Measurements from ENCODE around the gene PGC. TPM values are rescaled to one million over a fixed set of nuclear protein-coding genes. Genes with fewer than 3 reads are reported as not detected.
A peak's percentile ranks its signal among the peaks of the same experiment; 100 is the strongest.

PGC gene
- total RNA-seq, 1 experiment from 2014 or later = not detected

- no peak overlapping the region for H2BK120ac ChIP-seq (ENCODE audit: low read depth, low read length, poor library complexity, severe bottlenecking)
- no peak overlapping the region for H3K23ac ChIP-seq (ENCODE audit: insufficient read length, low read depth, low read length)
- H3K9me3 ChIP-seq (ENCODE audit: control insufficient read depth, low read depth, low read length) = no peaks in the 10 kb centered on the region
- H3K4ac ChIP-seq (ENCODE audit: low read depth, low read length) = no peak overlapping the region
- no peak overlapping the region for H2AFZ ChIP-seq (ENCODE audit: low read length)
- H3K56ac ChIP-seq (ENCODE audit: insufficient read length, low read depth, low read length) = no peak overlapping the region
- peaks cover 10% of the 10 kb centered on the region; the same call in 1 of the 2 replicates for H3K27me3 ChIP-seq (ENCODE audit: insufficient read depth, low read length)
- Mint-ChIP-seq H3K27ac (no peak overlapping the region), H3K4me3 (peak overlapping the region; percentile 95 to 98), H3K27me3 (ENCODE audit: low read depth) (peaks cover 20% of the 10 kb centered on the region), H3K9me3 (no peaks in the 10 kb centered on the region; a peak in 3 of 5 replicates), H3K4me1 (peaks cover 12 to 15% of the 10 kb centered on the region in 2 experiments), H3K36me3 (ENCODE audit: insufficient read depth in 1 of 3, low read depth in 3 of 3) (peaks cover 12 to 42% (median 28%) of the 10 kb centered on the region in 3 experiments)
- no peak overlapping the region for H3K18ac ChIP-seq (ENCODE audit: insufficient read length, low read depth, low read length)
- H2BK12ac ChIP-seq (ENCODE audit: insufficient read length, low read depth, low read length) = no peak overlapping the region
- TF ChIP-seq CTCF (conservative IDR thresholded peaks at IDR 0.05) = no peak
- peaks cover 8% of the 10 kb centered on the region for H3K23me2 ChIP-seq (ENCODE audit: insufficient read length, low read depth, low read length, poor library complexity, severe bottlenecking)
- H2BK5ac ChIP-seq (ENCODE audit: insufficient read length, low read length) = no peak overlapping the region
- no peaks in the 10 kb centered on the region for H4K20me1 ChIP-seq (ENCODE audit: control insufficient read depth, insufficient read depth, insufficient read length)
- H3K4me1 ChIP-seq (ENCODE audit: insufficient read depth, low read length) = no peaks in the 10 kb centered on the region
- no peak overlapping the region for H4K8ac ChIP-seq (replicated peaks; ENCODE audit: insufficient read length, low read depth, low read length)
- no peak overlapping the region for H3K14ac ChIP-seq (ENCODE audit: insufficient read depth, low read length)
- no peaks in the 10 kb centered on the region for H3K79me1 ChIP-seq (ENCODE audit: insufficient read depth, low read depth, low read length, poor library complexity, severe bottlenecking)
- no peak overlapping the region for H4K5ac ChIP-seq (ENCODE audit: insufficient read length, low read depth, low read length)
- no peak overlapping the region for H3K9ac ChIP-seq (ENCODE audit: extremely low read depth, insufficient read length, low read length)
- no CpG with 5 or more reads among the region's 3 CpGs for WGBS (ENCODE audit: extremely low coverage, insufficient read length, low lambda C conversion rate)
- no peak for DNase-seq
- H3K4me2 ChIP-seq (ENCODE audit: insufficient read depth, insufficient read length, low read length) = no peak overlapping the region
- no peak overlapping the region for H3T11ph ChIP-seq (ENCODE audit: low read length)
- no peak overlapping the region for H2BK15ac ChIP-seq (ENCODE audit: low read depth, low read length)
- no peak overlapping the region for H2BK20ac ChIP-seq (ENCODE audit: low read depth, low read length, poor library complexity, severe bottlenecking)
- H3K27ac ChIP-seq (ENCODE audit: insufficient read length, low read depth, low read length) = no peak overlapping the region
- H2AK5ac ChIP-seq (ENCODE audit: insufficient read length, low read length) = no peak overlapping the region
- H4K91ac ChIP-seq (ENCODE audit: insufficient read length, low read depth, low read length) = no peak overlapping the region
- H3K79me2 ChIP-seq (ENCODE audit: insufficient read depth, low read length) = peaks cover 2% of the 10 kb centered on the region; the same call in 1 of the 2 replicates
These were observed 42.2 kb upstream of the PGC start for GRCh38 chr6:41789390-41789724.

Data from H9 (cell line).